ENCODE results near the gene GIPC2. TPM values are rescaled to one million over a fixed set of nuclear protein-coding genes. Genes with fewer than 3 reads are reported as not detected.

The GIPC2 gene
- total RNA-seq, 1 experiment from 2014 or later = 0.07 TPM

- no peak for ATAC-seq
- H3K9ac ChIP-seq (ENCODE audit: low read length) = no peak overlapping the region
- no peak overlapping the region for H3K4me2 ChIP-seq (ENCODE audit: low read length)
- no peaks in the 10 kb centered on the region for H3K27me3 ChIP-seq (ENCODE audit: insufficient read depth, low read length)
- no peaks in the 10 kb centered on the region for H4K20me1 ChIP-seq (ENCODE audit: insufficient read depth)
- intact Hi-C loops (cut with micrococcal nuclease) = no loop called here
- no peaks in the 10 kb centered on the region for H3K36me3 ChIP-seq (ENCODE audit: control insufficient read depth in 1 of 2, insufficient read depth in 2 of 2, low read length in 2 of 2)
- H3K79me2 ChIP-seq (ENCODE audit: insufficient read depth, low read length) = no peaks in the 10 kb centered on the region
- DNase-seq (ENCODE audit: low read depth, low spot score) = no peak
- no peak overlapping the region for H2AFZ ChIP-seq (ENCODE audit: low read depth, low read length, poor library complexity, severe bottlenecking)
- CTCF ChIA-PET = no interaction called here
- RAD21 ChIA-PET (ENCODE audit: low non-redundant PET in 1 of 2, low total read pairs in 2 of 2, uncharacterized antibody in 2 of 2, unreplicated experiment in 2 of 2) = no interaction called here
- H3K27ac ChIP-seq (ENCODE audit: low read depth, low read length) = no peak overlapping the region
- no peak overlapping the region for H3K4me3 ChIP-seq (replicated peaks in 1 of 2; ENCODE audit: low read depth in 1 of 2, low read length in 2 of 2)
- POLR2A ChIA-PET = no interaction called here
- TF ChIP-seq CBX3 (IDR thresholded peaks at IDR 0.05; ENCODE audit: low read depth) = no peak
- TF ChIP-seq SIN3A (IDR thresholded peaks at IDR 0.05; ENCODE audit: low read depth) = no peak
- TF ChIP-seq CEBPB (IDR thresholded peaks at IDR 0.05; ENCODE audit: low read depth) = no peak
- TF ChIP-seq ATF3 (IDR thresholded peaks at IDR 0.05) = no peak
- TF ChIP-seq SRF (IDR thresholded peaks at IDR 0.05; ENCODE audit: low read depth) = no peak
- TF ChIP-seq ZNF274 (IDR thresholded peaks at IDR 0.05; ENCODE audit: low read depth, low read length) = no peak
- TF ChIP-seq ELF1 (IDR thresholded peaks at IDR 0.05; ENCODE audit: borderline replicate concordance, low read depth) = no peak
- TF ChIP-seq ZBTB33 (IDR thresholded peaks at IDR 0.05; ENCODE audit: extremely low read depth, insufficient replicate concordance, low read length) = no peak
- no peak for TF ChIP-seq MAX (IDR thresholded peaks at IDR 0.05)
- no peak for TF ChIP-seq ZFX (IDR thresholded peaks at IDR 0.05)
- no peak for TF ChIP-seq REST (IDR thresholded peaks at IDR 0.05; ENCODE audit: low read depth)
- TF ChIP-seq JUND (IDR thresholded peaks at IDR 0.05) = no peak
- no peak for TF ChIP-seq RAD21 (IDR thresholded peaks at IDR 0.05; ENCODE audit: low read depth)
- no peak for TF ChIP-seq EZH2 (IDR thresholded peaks at IDR 0.05)
- no peak for TF ChIP-seq CTCF (IDR thresholded peaks at IDR 0.05 in 2 of 3, conservative IDR thresholded peaks at IDR 0.05 in 1 of 3; ENCODE audit: borderline replicate concordance in 1 of 3, insufficient read depth in 1 of 3, low read depth in 2 of 3, low read length in 2 of 3)
- no peak for TF ChIP-seq EZH2phosphoT487 (IDR thresholded peaks at IDR 0.05; ENCODE audit: borderline replicate concordance)
- H3K4me1 ChIP-seq (ENCODE audit: control insufficient read depth in 1 of 2, insufficient read depth in 2 of 2, low read length in 2 of 2) = peaks cover 11 to 17% of the 10 kb centered on the region in 2 experiments
- no peaks in the 10 kb centered on the region for H3K9me2 ChIP-seq (ENCODE audit: insufficient read depth)
- no TSS peak for BruUV-seq (replicated peaks)
- no peaks in the 10 kb centered on the region for H3K9me3 ChIP-seq (ENCODE audit: control insufficient read depth in 1 of 2, insufficient read depth in 1 of 2, low read depth in 1 of 2, low read length in 2 of 2)
Measured at GRCh38 chr1:78089010-78089409, 43.2 kb downstream of the GIPC2 start.

Data from HCT116 (cell line).